GM19099 (cell line): ENCODE data around the gene CNKSR3.

Experiments used
- POLR2A ChIP-seq: IDR thresholded peaks from 3 replicates; pipeline ENCODE4 v1.6.1; 2011; ENCODE audit warnings: low read depth; ENCODE audit not compliant: insufficient read length; ENCODE audit errors: extremely low read depth

Gene CNKSR3

GRCh38 chr6:154496793-154497517 lies 13.5 kb downstream of the CNKSR3 start:
- no peak for TF ChIP-seq POLR2A

GRCh38 chr6:154496186-154496585 lies 14.3 kb downstream of the CNKSR3 start:
- no peak for TF ChIP-seq POLR2A

GRCh38 chr6:154494592-154495311 lies 15.7 kb downstream of the CNKSR3 start:
- no peak for TF ChIP-seq POLR2A

- TF ChIP-seq POLR2A, result no peak
Observed at GRCh38 chr6:154491567-154492470, 18.7 kb downstream of the CNKSR3 start.

GRCh38 chr6:154489822-154490221 lies 20.7 kb downstream of the CNKSR3 start:
- TF ChIP-seq POLR2A, result no peak

GRCh38 chr6:154488802-154489437 lies 21.6 kb downstream of the CNKSR3 start:
- no peak for TF ChIP-seq POLR2A

GRCh38 chr6:154488248-154488593 lies 22.3 kb downstream of the CNKSR3 start:
- no peak for TF ChIP-seq POLR2A

GRCh38 chr6:154487367-154488247 lies 22.9 kb downstream of the CNKSR3 start:
- TF ChIP-seq POLR2A, result no peak

GRCh38 chr6:154485815-154486214 lies 24.7 kb downstream of the CNKSR3 start:
- no peak for TF ChIP-seq POLR2A

GRCh38 chr6:154484942-154485341 lies 25.5 kb downstream of the CNKSR3 start:
- TF ChIP-seq POLR2A, result no peak

- TF ChIP-seq POLR2A, result no peak
Observed at GRCh38 chr6:154482858-154483257, 27.6 kb downstream of the CNKSR3 start.

- TF ChIP-seq POLR2A, result no peak
Observed at GRCh38 chr6:154481521-154482013, 28.9 kb downstream of the CNKSR3 start.

GRCh38 chr6:154479771-154480639 lies 30.5 kb downstream of the CNKSR3 start:
- TF ChIP-seq POLR2A, result no peak
